MM.1S (cell line): Measurements from ENCODE around the gene TMEM156.
"Not testable (repeated sequence)": the region's sequence is repeated elsewhere in the genome, so short reads cannot be mapped to it uniquely, and the experiment has no call there.

Experiments
- DNase-seq: peaks from one replicate; pipeline ENCODE4 v3.0.0-alpha.2; 2015
- H2AFZ ChIP-seq: fragments of 300-600 bp; sonication (generic); 2 replicates; pipeline ENCODE4 v1.6.0; 2016; ENCODE audit warnings: antibody characterized with exemption, low read length
- H3F3A ChIP-seq: fragments of 300-600 bp; sonication (generic); 2 replicates; pipeline ENCODE4 v1.6.1; 2016; ENCODE audit warnings: mild to moderate bottlenecking, antibody characterized with exemption, low read length, moderate library complexity, mixed read lengths; ENCODE audit not compliant: insufficient read depth
- H3K27ac ChIP-seq: fragments of 300-600 bp; sonication (generic); 2 replicates; pipeline ENCODE4 v1.5.1; 2016; ENCODE audit warnings: mild to moderate bottlenecking, low read length
- H3K27me3 ChIP-seq: fragments of 300-600 bp; sonication (generic); replicated peaks from 2 replicates; pipeline ENCODE4 v1.6.0; 2016; ENCODE audit warnings: low read length; ENCODE audit not compliant: insufficient read depth
- H3K36me3 ChIP-seq: fragments of 300-600 bp; sonication (generic); replicated peaks from 2 replicates; pipeline ENCODE4 v1.6.1; 2016; ENCODE audit warnings: mild to moderate bottlenecking, low read length, mixed read lengths; ENCODE audit not compliant: insufficient read depth
- H3K4me1 ChIP-seq: fragments of 300-600 bp; sonication (generic); 2 replicates; pipeline ENCODE4 v1.6.1; 2016; ENCODE audit warnings: low read length, mixed read lengths
- H3K4me2 ChIP-seq: fragments of 300-600 bp; sonication (generic); 2 replicates; pipeline ENCODE4 v1.6.0; 2016; ENCODE audit warnings: low read depth, low read length
- H3K4me3 ChIP-seq: fragments of 300-600 bp; sonication (generic); 2 replicates; pipeline ENCODE4 v1.5.1; 2016; ENCODE audit warnings: low read length, mixed read lengths
- H3K79me2 ChIP-seq: fragments of 300-600 bp; sonication (generic); 2 replicates; pipeline ENCODE4 v1.6.1; 2016; ENCODE audit warnings: mixed run types, low read length, mixed read lengths
- H3K9ac ChIP-seq: fragments of 300-600 bp; sonication (generic); 2 replicates; pipeline ENCODE4 v1.6.1; 2016; ENCODE audit warnings: low read length, mixed read lengths
- H3K9me2 ChIP-seq: fragments of 300-600 bp; sonication (generic); replicated peaks from 2 replicates; pipeline ENCODE4 v1.6.1; 2016; ENCODE audit warnings: mild to moderate bottlenecking, low read length, mixed read lengths; ENCODE audit not compliant: insufficient read depth
- H3K9me3 ChIP-seq: fragments of 300-600 bp; sonication (generic); replicated peaks from 2 replicates; pipeline ENCODE4 v1.6.1; 2016; ENCODE audit warnings: mild to moderate bottlenecking, low read length, mixed read lengths; ENCODE audit not compliant: insufficient read depth
- H4K20me1 ChIP-seq: fragments of 300-600 bp; sonication (generic); 2 replicates; pipeline ENCODE4 v1.6.1; 2016; ENCODE audit warnings: mild to moderate bottlenecking, low read length, moderate library complexity, mixed read lengths; ENCODE audit not compliant: insufficient read depth
- EZH2 ChIP-seq: fragments of 300-600 bp; sonication (generic); optimal IDR thresholded peaks from 2 replicates; pipeline ENCODE3; 2017; ENCODE audit warnings: low read depth, mild to moderate bottlenecking, antibody characterized with exemption, low read length, mixed read lengths
- EZH2phosphoT487 ChIP-seq: fragments of 300-600 bp; sonication (generic); IDR thresholded peaks from 2 replicates; pipeline ENCODE4 v1.6.1; 2018; ENCODE audit warnings: antibody characterized with exemption, low read length
- TF ChIP-seq, protein P1 (sequence below): fragments of 300-600 bp; sonication (generic); IDR thresholded peaks from 2 replicates; pipeline ENCODE4 v1.5.1; 2016; ENCODE audit warnings: antibody characterized with exemption, low read length, mixed read lengths

Gene TMEM156

DNA sequence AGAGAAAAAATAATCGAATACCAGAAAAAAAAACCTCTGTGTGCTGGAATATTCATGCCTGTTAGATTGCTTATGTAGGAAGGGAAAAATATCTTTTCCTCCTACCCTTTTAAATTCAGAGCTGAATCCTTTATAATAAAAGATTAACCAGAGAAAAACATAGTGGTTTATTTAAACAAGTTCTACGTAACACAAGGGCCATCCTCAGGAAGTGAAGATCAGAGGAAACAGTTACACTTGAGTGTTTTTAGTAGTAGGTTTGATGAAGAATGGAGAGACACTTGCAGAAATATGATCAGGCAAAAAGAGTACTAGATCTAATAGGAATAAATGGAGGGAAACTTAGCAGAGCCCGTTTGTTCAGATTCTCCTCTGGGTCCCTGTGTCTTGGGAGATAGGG, 66.3 kb downstream of the TMEM156 start:
- no peak overlapping the region for H3K27ac ChIP-seq
- H3K9ac ChIP-seq, result no peak overlapping the region
- no peaks in the 10 kb centered on the region for H3K36me3 ChIP-seq

DNA sequence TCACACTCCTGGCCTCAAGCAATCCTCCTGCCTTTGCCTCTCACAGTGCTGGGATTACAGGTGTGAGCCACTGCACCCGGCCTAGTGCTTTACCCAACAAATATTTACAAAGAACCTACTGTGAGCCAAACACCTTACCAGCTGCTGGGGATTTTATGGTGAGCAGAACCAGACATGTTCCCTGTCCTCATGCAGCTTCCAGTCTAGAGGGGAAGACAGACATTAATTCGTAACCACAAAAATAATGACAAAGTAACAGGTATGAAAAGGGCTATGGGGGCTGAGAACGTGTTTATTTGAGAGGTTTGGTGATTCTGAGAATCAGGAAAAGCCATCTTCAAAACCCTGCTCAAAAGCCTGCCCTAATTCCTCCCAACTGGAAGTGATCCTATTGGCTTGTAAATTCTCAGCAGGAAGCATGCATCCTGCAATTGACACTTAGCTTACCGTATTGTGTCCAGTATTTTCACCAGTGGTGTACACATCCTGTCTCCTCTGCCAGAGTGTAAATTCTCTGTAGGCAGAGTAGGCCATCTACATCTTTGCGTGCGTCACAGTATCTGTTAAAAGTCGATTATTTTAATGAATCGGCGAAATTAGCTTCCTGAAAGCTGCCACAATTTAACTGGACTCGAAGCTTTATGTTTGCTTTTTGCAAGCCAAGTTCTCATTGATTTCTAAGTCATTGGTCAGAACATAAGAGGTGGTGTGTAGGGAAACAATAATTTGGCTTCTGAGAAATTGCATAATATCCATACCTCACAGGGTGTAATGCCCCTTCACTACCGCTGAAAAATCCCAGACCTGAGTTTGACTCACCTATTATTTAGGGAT, 67.0 kb downstream of the TMEM156 start:
- H2AFZ ChIP-seq, result no peak overlapping the region
- DNase-seq, result no peak
- no peaks in the 10 kb centered on the region for H3K79me2 ChIP-seq
- H3K4me3 ChIP-seq, result no peak overlapping the region
- no peak overlapping the region for H3K4me2 ChIP-seq
- no peaks in the 10 kb centered on the region for H3K36me3 ChIP-seq
- H3K9me3 ChIP-seq, result no peaks in the 10 kb centered on the region
- TF ChIP-seq, protein P1, sequence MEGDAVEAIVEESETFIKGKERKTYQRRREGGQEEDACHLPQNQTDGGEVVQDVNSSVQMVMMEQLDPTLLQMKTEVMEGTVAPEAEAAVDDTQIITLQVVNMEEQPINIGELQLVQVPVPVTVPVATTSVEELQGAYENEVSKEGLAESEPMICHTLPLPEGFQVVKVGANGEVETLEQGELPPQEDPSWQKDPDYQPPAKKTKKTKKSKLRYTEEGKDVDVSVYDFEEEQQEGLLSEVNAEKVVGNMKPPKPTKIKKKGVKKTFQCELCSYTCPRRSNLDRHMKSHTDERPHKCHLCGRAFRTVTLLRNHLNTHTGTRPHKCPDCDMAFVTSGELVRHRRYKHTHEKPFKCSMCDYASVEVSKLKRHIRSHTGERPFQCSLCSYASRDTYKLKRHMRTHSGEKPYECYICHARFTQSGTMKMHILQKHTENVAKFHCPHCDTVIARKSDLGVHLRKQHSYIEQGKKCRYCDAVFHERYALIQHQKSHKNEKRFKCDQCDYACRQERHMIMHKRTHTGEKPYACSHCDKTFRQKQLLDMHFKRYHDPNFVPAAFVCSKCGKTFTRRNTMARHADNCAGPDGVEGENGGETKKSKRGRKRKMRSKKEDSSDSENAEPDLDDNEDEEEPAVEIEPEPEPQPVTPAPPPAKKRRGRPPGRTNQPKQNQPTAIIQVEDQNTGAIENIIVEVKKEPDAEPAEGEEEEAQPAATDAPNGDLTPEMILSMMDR, result no peak
- TF ChIP-seq EZH2phosphoT487, result no peak
- TF ChIP-seq EZH2, result no peak
- no peak overlapping the region for H3K9ac ChIP-seq
- no peak overlapping the region for H3K27ac ChIP-seq
- no peaks in the 10 kb centered on the region for H3K9me2 ChIP-seq
- H3K27me3 ChIP-seq, result no peaks in the 10 kb centered on the region
- no peaks in the 10 kb centered on the region for H3K4me1 ChIP-seq
- H3F3A ChIP-seq, result no peaks in the 10 kb centered on the region
- H4K20me1 ChIP-seq, result no peaks in the 10 kb centered on the region

More for the DNA sequence above, 66.3 kb downstream of the TMEM156 start:
- no peaks in the 10 kb centered on the region for H3F3A ChIP-seq
- no peak overlapping the region for H3K4me3 ChIP-seq
- DNase-seq, result no peak
- no peaks in the 10 kb centered on the region for H4K20me1 ChIP-seq
- no peaks in the 10 kb centered on the region for H3K79me2 ChIP-seq
- H3K27me3 ChIP-seq, result no peaks in the 10 kb centered on the region
- no peaks in the 10 kb centered on the region for H3K9me3 ChIP-seq
- H3K9me2 ChIP-seq, result no peaks in the 10 kb centered on the region
- H3K4me2 ChIP-seq, result no peak overlapping the region
- H2AFZ ChIP-seq, result no peak overlapping the region
- no peaks in the 10 kb centered on the region for H3K4me1 ChIP-seq
- TF ChIP-seq EZH2phosphoT487, result no peak
- TF ChIP-seq EZH2, result no peak
- TF ChIP-seq, protein P1, result no peak

DNA sequence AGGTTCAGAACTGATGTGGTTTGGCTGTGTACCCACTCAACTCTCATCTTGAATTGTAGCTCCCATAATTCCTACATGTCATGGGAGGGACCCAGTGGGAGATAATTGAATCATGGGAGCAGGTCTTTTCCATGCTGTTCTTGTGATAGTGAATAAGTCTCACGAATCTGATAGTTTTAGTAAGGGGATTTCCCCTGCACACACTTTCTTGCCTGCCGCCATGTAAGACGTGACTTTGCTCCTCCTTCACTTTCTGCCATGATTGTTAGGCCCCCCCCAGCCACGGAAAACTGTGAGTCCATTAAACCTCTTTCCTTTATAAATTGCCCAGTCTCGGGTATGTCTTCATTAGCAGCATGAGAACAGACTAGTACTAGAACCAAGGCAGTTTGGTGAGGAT, 73.0 kb downstream of the TMEM156 start:
- H3K9me2 ChIP-seq, H4K20me1 ChIP-seq, H3K9me3 ChIP-seq, H3K4me2 ChIP-seq, H3K79me2 ChIP-seq, H3K4me3 ChIP-seq, H3K27ac ChIP-seq, DNase-seq, H3K27me3 ChIP-seq, H2AFZ ChIP-seq, H3K36me3 ChIP-seq, H3K9ac ChIP-seq, H3F3A ChIP-seq: not testable (repeated sequence)
- peaks cover 18% of the 10 kb centered on the region for H3K4me1 ChIP-seq

DNA sequence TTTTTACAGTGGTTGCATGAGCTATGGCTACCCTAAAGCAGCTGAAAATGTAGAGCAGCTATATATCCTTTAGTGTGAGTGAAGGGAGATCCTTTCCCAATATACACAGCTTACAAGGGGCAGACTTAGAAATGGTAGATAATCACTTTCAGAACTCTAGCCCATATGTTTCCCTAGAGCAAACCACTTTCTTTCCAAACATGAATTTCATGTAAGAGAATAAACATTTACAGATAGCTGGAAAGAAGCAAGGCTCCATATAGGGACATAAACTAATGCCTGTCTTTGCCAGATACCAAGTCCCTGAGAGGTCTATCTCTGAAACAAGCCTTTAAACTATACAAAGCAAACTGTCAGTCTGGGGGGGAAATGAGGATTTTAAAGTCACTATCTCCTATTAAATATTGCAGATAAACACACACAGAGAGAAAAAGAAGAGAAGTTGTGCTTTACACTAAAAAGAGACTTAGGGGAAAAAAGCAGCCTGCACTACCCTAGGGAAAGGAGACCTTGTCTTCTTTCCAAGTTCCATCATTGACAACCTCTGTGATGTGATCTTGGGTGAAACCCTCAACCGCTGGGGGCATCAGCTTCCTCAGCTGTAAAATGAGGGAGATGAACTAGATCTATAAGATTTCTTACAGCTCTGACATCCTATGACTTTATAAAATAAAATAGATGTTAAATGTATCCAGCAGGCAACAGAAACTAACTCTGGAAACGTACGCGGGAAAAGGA, 73.6 kb downstream of the TMEM156 start:
- peak overlapping the region; percentile 38; the same call in 1 of the 2 replicates for H3K4me2 ChIP-seq
- TF ChIP-seq, protein P1, result no peak
- TF ChIP-seq EZH2 (no peak), EZH2phosphoT487 (no peak)
- no peak overlapping the region for H3K4me3 ChIP-seq
- DNase-seq, result peak; percentile 53
- H3K27me3 ChIP-seq, result no peaks in the 10 kb centered on the region
- H3K27ac ChIP-seq, result no peak overlapping the region
- H2AFZ ChIP-seq, result no peak overlapping the region
- H3K9ac ChIP-seq, result no peak overlapping the region
- H3K9me3 ChIP-seq, result no peaks in the 10 kb centered on the region
- no peaks in the 10 kb centered on the region for H3K36me3 ChIP-seq
- H3F3A ChIP-seq, result no peaks in the 10 kb centered on the region; the same call in 1 of the 2 replicates
- H3K4me1 ChIP-seq, result peaks cover 18% of the 10 kb centered on the region
- no peaks in the 10 kb centered on the region for H4K20me1 ChIP-seq
- no peaks in the 10 kb centered on the region for H3K79me2 ChIP-seq
- H3K9me2 ChIP-seq, result no peaks in the 10 kb centered on the region
